T-helper 1 cell treated with Interleukin-12 subunit alpha and Interleukin-12 subunit beta and Interleukin-4 antibody, amounts not matched to agents 30 ng/mL and 1 ng/mL, for 36 hours (primary cell): Measurements from ENCODE around the gene ADO. TPM values are rescaled to one million over a fixed set of nuclear protein-coding genes. Genes with fewer than 3 reads are reported as not detected.
"Not testable (repeated sequence)": the region's sequence is repeated elsewhere in the genome, so short reads cannot be mapped to it uniquely, and the experiment has no call there.

ENCODE experiments used
- intact Hi-C: fragments of 100-400 bp; cut with micrococcal nuclease; formaldehyde crosslinking; loops from one replicate; pipeline ENCODE4 v1.15.1; 2024
- total RNA-seq: library from RNA; stranded (reverse); gene quantifications from 2 replicates; pipeline ENCODE4 v1.2.3, GENCODE V29; 2022

The ADO gene
- 23.3 and 24.3 TPM in 2 replicates for total RNA-seq

DNA sequence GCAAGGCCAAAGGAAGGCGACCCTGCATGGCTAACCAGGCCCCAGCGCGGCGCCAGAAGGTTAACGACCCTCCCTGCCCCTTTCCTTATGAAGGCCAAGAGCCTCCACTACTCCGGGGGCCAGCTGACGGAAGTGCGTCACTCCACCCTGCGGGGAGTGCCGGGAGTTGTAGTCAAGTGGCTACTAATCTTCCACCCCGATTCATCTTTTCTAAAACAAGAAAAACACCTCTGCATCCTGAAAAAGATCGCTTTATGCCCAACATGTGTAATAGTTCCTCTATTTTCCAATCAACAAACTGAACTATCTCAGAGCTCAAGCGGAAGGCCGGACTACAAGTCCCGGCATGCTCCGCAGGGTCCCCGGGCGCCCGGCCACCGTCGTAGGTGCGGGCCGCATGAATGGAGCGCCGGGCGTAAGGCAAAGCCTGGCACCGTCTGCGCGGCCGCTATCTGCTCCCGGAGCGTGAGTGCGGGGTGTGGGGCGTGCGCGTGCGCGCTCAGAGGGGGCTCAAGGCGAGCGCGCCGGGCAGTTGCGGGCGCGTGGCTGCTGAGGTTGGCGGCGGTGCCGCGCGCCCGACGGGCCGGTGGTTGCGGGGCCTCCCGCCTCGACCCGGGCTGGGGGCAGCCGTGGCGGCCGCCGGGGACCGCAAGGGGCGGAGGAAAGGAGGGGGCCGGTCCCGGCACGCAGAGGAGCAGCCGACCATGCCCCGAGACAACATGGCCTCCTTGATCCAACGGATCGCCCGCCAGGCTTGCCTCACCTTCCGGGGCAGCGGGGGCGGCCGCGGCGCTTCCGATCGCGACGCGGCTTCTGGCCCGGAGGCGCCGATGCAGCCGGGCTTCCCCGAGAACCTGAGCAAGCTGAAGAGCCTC is at the start of gene ADO:
Gene ADO (plus strand): TSS at position 365 of the 875 bp plus-strand sequence. CDS start 340 bp downstream, at position 705.
- intact Hi-C loops: loop anchor here (1.0 to 5.0 kb wide), 11 partner anchors 12 to 823 kb away; partner anchors contain the start of genes EGR2, NRBF2, REEP3 and RTKN2

GRCh38 chr10:62754963-62755362 is 49.6 kb upstream of the ADO start:
- intact Hi-C loops: no loop called here

- intact Hi-C loops: no loop called here
Observed at GRCh38 chr10:62755662-62756653, 48.6 kb upstream of the ADO start.

DNA sequence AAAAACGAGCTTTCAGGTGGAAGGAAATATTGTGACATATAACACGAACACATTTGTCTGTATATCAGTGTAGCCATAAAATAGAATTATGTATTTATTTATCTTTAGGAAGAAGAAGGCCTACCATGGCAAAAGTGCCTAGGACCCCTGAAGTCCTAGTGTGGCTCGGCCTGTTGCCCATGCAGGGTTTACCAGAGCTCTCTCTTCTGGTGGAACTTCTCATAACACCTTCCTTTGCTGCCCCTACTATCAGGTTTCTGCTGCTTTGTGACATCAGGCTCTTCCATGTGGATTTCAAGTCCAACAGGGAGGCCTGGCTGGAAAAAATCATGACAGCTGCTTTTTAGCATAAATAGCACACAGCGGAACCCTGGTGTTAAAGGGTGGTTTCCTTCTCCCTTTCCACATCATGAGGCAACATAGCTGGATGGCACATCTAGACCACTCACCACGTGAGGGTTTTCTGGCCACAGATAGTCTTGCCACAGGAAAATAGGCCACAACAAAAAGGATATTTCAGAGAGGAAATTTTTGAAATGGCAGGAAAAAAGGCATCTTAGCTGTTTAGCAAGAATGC is 44.8 kb upstream of the ADO start:
- intact Hi-C loops: no loop called here

DNA sequence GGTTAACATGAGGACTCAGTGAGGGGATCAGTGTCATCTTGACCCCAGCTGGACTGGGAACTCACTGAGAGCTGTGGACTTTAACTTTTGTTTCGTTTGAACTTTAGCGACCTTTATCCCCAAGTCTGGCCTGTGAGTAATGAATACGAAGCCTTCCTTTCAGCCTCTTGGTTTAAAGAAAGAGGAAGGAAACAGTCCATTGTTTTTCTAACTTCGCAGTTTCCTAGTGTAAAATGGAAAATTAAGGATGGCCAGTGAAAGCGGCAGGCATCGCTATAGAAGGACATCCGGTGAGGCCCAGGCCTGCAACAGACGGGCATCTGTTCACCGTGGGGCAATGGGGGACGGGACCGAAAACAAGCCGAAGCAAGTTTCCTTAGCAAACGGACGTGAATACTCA is 44.1 kb upstream of the ADO start:
- intact Hi-C loops: no loop called here

- intact Hi-C loops: no loop called here
Observed at GRCh38 chr10:62761115-62761514, 43.4 kb upstream of the ADO start.

DNA sequence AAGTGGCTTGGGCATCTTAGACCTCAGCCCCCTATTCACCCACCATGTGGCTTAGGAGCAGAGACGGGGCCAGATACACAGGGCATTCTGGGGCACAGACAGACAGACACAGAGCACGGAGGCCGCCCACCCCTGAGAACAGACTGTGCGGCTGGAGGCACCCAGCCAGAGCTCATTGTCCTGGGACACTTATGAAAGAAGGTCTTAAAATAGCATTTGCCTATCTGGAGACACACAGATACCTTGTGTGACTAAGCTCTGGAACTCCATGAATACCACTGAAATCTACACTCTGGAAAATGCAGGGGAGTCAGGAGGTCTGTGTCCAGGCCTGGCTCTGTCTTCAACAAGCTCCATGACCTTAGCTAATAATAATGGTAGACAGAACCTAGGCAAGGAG is 41.4 kb upstream of the ADO start:
- intact Hi-C loops: no loop called here

DNA sequence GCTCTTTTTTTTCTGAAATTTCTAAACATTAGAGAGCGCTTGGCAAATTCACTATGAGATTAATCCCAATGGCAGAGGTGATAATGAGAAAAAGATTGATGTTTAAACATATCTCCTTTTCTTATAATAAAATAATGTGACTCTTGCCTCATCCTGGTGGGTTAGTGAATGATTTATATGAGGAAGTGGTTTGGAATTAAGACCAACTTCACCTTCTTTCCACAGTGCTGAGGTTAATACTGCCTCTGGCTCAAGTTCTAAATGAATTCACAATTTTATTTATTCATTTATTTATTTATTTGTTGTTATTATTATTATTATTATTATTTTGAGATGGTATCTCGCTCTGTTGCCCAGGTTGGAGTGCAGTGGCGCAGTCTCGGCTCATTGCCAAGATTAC is 40.5 kb upstream of the ADO start:
- intact Hi-C loops: no loop called here

DNA sequence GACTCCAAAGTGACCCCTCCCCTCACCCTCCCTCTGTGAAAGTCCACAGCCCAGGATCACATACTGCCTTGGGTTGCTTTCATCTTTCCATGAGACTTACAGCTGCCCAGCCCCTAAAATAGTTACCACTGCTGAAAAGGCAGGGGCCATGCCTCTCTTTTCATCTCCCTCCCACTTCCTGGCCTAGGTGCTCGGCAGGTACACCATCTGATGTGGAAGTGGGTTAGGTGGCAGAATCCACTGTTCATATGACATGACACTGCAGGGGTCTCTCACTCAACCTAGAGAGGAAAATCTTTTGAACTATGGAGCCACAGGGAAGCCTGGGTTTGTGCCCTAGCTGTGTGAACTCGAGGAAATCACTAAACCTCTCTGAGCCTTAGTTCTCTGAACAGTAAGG is 38.8 kb upstream of the ADO start:
- intact Hi-C loops: loop anchor here (2.0 kb wide), 1 partner anchor 21 kb away; no protein-coding TSS in a partner anchor

- intact Hi-C loops: loop anchor here (2.0 kb wide), 1 partner anchor 20 kb away; no protein-coding TSS in a partner anchor
Observed at GRCh38 chr10:62766386-62766785, 38.1 kb upstream of the ADO start.

DNA sequence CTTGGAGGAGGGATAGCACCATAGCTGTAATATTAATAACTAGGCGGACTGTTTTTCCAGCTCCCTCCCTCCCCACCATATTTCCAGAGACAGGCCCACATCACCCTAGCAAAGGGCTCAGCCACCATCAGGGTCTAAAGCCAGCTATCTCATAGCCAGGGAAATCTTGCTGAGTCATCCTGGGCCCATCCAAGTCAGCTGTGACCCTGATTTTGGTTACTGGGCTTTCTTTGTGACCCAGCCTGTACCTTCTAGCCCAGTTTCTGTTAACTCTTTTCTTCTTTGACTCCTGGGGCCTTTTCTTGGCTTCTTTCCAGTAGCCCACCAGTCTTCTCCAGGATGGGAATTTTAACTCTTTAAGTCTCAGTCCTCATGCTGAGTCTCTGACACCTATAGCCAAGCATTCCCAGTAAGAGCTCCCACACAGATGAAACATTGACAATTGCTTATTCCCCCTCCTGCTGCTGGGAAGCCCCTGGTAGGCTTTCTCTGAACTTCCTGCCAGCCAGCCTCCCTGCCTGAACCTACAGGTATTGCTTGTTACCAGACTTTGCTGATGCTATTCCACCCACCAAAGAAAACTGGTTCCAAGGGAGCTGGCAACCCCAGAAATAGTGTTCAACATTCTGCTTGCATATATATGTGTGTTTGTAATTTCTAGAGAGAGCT is 34.8 kb upstream of the ADO start:
- intact Hi-C loops: no loop called here

DNA sequence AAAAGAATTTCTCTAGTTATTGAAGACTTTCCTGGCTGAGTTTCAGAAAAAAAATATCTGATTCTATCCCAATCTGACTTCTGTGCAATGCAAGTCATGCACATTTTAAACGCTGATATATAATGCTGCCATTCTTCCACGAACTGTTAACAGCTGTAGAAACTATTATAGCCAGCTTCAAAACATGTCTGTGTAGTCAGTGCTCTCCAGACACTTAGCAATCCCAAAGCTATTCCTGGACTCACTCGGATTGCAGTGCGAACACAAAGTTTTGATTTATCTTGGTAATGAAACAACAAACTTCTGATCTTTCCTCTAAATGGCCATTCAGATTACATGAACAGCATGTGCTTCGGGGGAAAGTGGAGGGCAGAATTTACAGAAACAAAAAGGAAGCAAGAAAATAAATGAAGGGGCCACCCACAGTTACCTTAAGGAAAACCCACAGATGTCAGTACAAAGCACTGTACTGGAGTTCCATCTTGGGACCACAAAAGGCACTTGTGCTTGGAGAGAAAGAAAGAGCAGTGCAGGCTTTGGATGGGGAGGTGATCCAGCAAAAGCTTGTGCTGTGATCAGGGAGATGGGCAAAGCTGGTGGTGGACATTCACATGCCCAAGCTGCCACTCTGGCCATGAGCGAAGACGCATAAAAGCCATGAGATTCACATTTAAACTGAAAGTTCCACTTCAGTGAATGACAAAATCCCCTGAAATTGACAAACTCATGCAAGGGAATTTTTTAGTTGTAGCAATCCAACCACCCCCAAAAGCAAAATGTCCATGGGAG is 32.1 kb upstream of the ADO start:
- intact Hi-C loops: no loop called here

DNA sequence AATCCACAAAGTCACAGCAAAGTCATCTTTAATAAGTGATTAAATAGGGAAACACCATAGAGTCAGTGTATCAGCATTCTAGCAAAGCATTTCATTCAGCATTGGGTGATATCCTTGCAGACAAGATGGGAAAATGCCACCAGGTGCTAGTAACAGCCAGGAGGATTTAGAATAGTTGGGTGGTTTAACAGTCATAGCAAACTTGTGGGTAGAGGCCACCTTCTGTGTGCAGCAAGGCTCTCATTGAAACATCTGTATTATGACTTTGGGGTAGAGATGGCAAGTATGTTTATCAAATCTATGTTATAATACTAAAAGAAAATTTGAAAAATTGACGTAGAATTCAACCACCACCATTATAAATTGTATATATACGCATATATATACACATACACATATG is 26.4 kb upstream of the ADO start:
- intact Hi-C loops: no loop called here

GRCh38 chr10:62779487-62780248 is 24.9 kb upstream of the ADO start:
- intact Hi-C loops: loop anchor here (1.0 kb wide), 4 partner anchors 26 to 98 kb away; no protein-coding TSS in a partner anchor

DNA sequence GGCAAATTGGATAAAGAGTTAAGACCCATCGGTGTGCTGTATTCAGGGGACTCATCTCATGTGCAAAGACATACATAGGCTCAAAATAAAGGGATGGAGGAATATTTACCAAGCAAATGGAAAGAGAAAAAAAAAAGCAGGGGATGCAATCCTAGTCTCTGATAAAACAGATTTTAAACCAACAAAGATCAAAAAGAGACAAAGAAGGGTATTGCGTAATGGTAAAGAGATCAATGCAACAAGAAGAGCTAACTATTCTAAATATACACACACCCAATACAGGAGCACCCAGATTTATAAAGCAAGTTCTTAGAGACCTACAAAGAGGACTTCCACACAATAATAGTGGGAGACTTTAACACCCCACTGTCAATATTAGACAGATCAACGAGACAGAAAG is 20.0 kb upstream of the ADO start:
- intact Hi-C loops: not testable (repeated sequence)

- intact Hi-C loops: not testable (repeated sequence)
Observed at GRCh38 chr10:62788285-62788684, 16.2 kb upstream of the ADO start.

DNA sequence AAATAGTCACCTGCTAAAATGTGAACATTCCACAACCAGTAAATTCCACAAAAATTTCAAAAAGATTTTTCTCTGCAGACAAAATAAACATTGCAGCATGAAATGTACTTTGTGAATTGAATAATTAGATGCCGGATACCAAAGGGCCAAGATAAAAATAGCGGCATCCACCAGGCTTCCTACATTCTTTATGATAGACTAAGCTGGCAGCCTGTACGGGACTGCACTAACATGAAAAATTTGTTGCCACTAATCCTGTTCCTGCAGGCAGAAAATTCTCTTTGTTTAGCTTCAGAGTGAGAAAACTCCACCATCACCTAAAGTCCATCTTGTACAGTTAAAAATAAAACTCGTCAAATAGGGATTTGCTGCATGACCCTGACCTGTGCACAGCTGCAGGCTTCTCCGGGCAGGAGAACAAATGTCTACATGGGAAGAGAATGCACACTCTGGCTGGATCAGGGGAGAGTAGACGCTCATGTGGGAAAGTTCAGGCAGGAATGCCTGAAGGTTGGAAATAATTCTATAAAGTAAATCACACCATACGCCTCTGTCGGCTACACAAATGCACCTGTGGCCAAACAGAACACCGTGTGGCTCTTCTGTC is 15.6 kb upstream of the ADO start:
- intact Hi-C loops: no loop called here

DNA sequence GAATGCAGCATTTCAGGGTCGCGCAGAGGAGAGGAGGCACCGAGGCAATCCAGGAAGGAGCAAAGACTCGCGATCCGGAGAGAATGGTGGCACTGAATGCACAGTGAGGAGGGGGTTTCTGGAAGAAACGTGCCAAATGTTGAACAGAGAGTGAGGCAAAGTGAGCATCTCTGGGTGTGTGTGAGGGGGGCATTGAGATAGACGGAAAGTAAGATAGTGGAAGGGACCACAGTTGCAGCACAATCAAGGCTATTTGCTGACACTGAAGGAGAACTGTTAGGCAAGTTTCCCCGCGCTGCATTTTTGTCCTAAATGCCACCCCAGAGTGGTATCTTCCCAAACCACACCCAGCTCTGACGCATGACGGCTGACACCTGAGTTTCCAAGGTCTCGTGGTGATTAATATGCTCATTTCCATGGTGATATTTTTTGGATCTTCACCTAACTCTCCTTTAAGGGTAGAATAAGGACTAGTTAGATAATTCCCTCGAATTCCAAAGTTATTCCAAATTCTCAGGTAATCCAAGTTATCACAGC is 14.4 kb upstream of the ADO start:
- intact Hi-C loops: no loop called here

DNA sequence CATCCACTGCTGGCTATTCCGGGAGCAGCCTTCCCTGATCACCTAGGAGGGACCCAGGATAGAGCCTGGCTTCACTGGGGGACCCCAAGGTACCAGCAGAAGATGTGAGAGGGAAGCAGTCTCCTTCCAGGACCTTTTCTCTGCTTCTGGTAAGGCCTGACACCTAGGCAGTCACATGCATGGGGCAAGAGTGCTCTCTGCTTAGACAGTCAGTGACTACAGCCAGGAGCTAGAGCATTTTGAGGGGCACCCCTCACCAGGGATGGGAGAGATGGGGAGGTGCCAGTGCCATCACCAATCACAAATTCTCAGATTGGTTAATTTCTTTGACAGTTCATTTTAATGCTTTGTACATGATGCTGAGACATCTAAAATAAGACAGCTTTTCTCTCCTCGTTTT is 13.9 kb upstream of the ADO start:
- intact Hi-C loops: no loop called here
